ENCODE measurements around the gene FCRL5.

FCRL5 gene

DNA sequence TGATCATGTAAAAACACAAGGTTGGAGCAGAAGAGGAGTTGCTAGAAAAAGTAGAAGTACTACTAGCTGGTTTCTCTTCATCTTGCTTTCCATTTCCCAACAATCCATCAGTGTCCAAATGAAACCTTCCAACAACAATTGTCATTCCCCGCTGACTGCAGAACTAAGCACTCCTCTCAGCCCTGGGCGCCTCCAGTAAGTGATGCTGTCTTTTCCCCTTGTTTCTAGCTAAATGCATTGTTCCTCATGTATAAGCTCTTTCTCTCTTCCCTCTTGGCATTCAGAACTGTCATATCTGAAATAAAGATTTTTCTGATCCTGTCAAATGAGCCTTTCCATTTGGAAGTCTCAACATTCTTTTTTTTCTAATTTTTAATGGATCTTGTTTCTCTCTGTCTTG is 68.7 kb downstream of the FCRL5 start:
- DNase-seq (ENCODE audit: low read depth) = no peak
- TF ChIP-seq, protein P1, sequence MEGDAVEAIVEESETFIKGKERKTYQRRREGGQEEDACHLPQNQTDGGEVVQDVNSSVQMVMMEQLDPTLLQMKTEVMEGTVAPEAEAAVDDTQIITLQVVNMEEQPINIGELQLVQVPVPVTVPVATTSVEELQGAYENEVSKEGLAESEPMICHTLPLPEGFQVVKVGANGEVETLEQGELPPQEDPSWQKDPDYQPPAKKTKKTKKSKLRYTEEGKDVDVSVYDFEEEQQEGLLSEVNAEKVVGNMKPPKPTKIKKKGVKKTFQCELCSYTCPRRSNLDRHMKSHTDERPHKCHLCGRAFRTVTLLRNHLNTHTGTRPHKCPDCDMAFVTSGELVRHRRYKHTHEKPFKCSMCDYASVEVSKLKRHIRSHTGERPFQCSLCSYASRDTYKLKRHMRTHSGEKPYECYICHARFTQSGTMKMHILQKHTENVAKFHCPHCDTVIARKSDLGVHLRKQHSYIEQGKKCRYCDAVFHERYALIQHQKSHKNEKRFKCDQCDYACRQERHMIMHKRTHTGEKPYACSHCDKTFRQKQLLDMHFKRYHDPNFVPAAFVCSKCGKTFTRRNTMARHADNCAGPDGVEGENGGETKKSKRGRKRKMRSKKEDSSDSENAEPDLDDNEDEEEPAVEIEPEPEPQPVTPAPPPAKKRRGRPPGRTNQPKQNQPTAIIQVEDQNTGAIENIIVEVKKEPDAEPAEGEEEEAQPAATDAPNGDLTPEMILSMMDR (IDR thresholded peaks at IDR 0.05; ENCODE audit: insufficient read depth, low read depth, low read length, missing control alignments) = no peak
- no peak overlapping the region for H3K4me3 ChIP-seq (ENCODE audit: low read length)

DNA sequence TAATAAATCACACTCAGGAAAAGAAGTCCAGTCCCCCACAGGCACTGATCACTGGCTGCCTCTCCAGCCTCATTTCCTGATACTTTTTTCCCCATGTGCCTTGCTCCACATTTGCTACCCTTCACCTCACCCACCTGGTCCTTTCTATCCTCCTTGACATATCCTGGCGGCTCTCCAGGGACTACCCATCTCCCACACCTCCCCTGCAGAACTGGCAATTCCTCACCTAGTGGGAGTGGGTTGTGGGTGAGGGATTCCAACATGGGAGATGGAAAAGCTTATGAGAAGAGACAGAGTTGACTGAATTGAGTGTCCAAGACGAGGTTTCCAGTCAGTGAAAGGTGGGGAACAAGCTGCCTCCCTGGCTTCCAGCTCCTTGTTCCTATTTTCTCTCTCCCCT is 69.6 kb downstream of the FCRL5 start:
- no peak overlapping the region for H3K4me3 ChIP-seq (ENCODE audit: low read length)
- DNase-seq (ENCODE audit: low read depth) = no peak
- TF ChIP-seq, protein P1 (IDR thresholded peaks at IDR 0.05; ENCODE audit: insufficient read depth, low read depth, low read length, missing control alignments) = no peak

DNA sequence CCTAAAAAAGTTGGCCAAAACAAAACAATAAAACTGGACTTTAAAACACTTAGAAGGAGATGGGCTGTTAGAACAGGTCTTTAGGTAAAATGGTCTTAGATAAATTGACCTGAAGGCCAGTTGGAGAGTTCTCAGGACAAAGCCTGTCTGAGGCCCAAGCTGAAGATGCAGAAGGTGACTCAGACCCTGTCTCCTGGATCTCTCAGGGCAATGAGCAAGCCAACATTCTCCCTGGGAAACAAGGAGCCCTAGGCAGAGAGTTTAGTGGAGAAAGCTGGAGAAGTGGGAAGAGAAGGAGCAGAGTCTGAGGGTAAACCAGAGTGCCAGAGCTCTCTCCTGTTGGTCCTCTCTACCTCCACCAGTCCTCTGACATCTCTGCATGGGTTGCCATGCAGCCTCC is 70.1 kb downstream of the FCRL5 start:
- peak; percentile 15 for DNase-seq (ENCODE audit: low read depth)
- H3K4me3 ChIP-seq (ENCODE audit: low read length) = no peak overlapping the region
- TF ChIP-seq, protein P1 (IDR thresholded peaks at IDR 0.05; ENCODE audit: insufficient read depth, low read depth, low read length, missing control alignments) = no peak

DNA sequence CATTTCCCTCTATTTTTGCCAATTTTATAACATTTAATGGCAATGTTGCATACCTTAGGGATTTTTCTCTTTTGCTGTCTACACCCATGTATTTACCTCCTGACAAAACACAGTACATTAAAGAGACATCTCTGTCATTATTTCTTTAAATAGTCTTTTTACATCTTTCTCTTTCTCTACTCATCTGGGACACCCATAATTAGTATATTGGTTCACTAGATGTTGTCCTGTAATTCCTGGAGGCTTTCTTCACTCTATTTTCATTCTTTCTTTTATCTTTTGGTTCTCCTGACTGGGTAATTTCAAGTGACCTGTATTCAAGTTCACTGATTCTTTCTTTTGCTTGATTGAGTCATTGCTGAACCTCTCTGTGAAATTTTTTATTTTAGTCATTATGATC is 74.3 kb downstream of the FCRL5 start:
- no peak for DNase-seq (ENCODE audit: low read depth)
- TF ChIP-seq, protein P1 (IDR thresholded peaks at IDR 0.05; ENCODE audit: insufficient read depth, low read depth, low read length, missing control alignments) = no peak

DNA sequence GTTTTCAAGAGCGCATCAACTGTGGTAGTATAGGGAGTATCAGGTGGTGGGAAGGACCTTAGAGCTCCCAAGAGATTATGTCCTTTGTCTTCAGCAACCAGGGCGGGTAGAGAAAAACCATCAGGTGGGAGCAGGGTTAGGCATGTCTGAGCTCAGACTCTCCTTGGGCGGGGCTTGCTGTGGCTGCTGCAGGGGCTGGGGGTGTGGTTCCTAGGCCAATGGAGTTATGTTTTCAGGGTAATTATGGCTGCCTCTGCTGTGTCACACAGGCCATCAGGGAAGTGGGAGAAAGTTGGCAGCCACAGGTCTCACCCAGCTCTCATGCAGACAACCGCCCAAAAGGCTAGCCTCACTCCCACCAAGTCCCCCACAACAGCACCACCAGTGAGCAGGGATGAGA is 74.9 kb downstream of the FCRL5 start:
- DNase-seq (ENCODE audit: low read depth) = no peak
- TF ChIP-seq, protein P1 (IDR thresholded peaks at IDR 0.05; ENCODE audit: insufficient read depth, low read depth, low read length, missing control alignments) = no peak
- no peak overlapping the region for H3K4me3 ChIP-seq (ENCODE audit: low read length)

More for the DNA sequence above, 74.3 kb downstream of the FCRL5 start:
- H3K4me3 ChIP-seq (ENCODE audit: low read length) = no peak overlapping the region

DNA sequence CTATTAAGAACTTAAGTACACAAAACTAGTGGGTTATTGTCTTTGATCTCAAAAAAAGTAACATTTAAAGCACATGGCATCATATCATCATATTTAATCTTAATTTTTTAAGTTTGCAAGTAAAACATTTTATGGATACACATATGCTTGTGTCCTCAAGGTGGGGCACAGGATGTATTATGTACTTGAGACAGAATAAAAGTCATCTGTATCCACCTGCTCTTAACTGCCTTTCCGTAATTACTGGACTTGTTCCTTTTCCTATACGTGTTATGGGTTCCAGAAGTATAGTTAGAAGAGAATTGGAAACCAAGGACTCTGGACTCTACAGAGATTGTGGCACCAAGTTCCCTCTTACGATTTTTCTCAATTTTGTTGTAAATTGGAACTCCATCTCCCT is 79.4 kb downstream of the FCRL5 start:
- H3K4me3 ChIP-seq (ENCODE audit: low read length) = no peak overlapping the region
- TF ChIP-seq, protein P1 (IDR thresholded peaks at IDR 0.05; ENCODE audit: insufficient read depth, low read depth, low read length, missing control alignments) = no peak
- no peak for DNase-seq (ENCODE audit: low read depth)

DNA sequence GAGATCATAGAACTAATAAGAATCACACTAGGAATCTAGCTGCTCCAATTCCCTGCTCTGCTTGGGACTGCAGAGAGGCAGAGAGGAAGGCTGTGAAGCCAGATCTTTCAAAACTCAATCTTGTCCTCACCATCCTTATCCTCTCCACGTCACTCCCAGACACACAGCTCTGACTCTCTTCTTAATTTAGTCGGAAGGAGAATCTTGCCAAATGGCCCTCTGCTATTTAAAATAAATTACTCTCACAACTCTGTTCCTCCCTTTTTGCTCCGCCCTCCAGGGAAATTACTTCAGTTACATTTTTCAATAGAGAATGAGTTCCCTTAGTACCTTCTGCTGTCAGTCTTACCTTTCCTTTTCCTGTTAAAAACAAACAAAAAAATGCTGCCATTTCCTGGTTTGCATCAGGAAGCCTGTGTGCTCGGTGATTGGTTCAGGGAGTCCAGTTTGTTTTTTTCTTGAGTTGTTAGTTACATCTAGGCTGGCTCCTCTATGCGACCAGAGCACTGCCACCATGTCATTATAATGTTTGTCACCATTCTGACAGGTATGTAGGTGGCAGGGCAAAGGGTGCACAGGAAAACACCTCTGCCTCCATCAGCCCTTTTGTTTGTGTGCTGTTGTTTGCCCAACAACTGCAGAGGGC is 80.1 kb downstream of the FCRL5 start:
- TF ChIP-seq, protein P1 (IDR thresholded peaks at IDR 0.05; ENCODE audit: insufficient read depth, low read depth, low read length, missing control alignments) = no peak
- no peak for DNase-seq (ENCODE audit: low read depth)

More for the DNA sequence above, 80.1 kb downstream of the FCRL5 start:
- H3K4me3 ChIP-seq (ENCODE audit: low read length) = no peak overlapping the region

Data from epithelial cell of esophagus (primary cell).